Cardiac fibroblast (primary cell): ENCODE results near the gene SUGCT.

Experiments
- DNase-seq, 2 donors: peaks; one replicate each; pipeline versions ENCODE4 v3.0.0 to v3.0.0-alpha.2; 2010; ENCODE audit warnings: low read depth in 2 of 2
- H3K4me3 ChIP-seq, 2 donors: replicated peaks in 1 of 2; 1 replicate in 1 of 2; 2 replicates in 1 of 2; pipeline ENCODE4 v1.5.1; 2011; ENCODE audit warnings: low read depth in 2 of 2, low read length in 2 of 2, mild to moderate bottlenecking in 2 of 2, moderate library complexity in 1 of 2
- TF ChIP-seq, protein P1 (sequence below): IDR thresholded peaks from one replicate; pipeline ENCODE4 v1.5.1; 2011; ENCODE audit warnings: low read depth, mild to moderate bottlenecking, low read length, inconsistent platforms

Gene SUGCT

DNA sequence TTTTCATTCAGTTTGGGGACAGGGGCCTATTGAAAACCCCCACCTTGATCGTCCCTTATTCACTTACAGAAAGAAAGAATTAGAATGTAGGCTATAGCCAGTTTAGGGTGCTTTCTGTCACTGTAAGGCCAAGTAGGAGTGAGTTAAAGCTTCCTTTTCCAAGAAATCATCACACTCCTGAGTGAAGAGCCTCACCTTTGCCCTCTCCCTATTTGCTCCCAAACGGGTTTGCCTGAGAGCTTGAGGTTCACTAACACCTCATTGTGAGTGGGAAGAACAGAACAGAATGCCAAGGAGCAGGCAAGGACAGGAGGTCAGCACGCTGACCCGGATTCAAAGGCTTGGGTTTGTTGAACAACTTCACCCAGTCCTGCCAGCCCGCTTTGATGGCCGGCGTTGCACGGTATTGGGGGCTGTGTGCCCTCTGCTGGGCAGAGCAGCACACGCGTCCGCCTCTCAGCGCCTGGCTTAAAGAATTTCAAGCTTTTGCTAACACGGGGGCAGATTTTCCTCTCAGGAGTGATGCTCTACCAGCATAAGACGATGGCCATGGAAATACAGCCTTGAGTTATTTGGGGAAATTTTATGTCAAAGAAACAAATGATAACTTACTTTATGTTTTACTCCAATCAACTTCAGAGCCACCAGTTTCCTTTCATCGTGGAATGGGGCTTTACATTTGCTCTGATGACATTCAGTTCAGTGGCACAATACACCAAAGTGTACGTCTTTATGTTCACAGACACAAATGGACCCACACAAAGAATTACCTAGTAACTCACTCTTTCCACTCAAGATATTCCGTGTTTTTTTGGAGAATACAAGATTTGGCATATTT lies 470.0 kb downstream of the SUGCT start:
- DNase-seq, result peak; percentile 76 to 77
- TF ChIP-seq, protein P1, sequence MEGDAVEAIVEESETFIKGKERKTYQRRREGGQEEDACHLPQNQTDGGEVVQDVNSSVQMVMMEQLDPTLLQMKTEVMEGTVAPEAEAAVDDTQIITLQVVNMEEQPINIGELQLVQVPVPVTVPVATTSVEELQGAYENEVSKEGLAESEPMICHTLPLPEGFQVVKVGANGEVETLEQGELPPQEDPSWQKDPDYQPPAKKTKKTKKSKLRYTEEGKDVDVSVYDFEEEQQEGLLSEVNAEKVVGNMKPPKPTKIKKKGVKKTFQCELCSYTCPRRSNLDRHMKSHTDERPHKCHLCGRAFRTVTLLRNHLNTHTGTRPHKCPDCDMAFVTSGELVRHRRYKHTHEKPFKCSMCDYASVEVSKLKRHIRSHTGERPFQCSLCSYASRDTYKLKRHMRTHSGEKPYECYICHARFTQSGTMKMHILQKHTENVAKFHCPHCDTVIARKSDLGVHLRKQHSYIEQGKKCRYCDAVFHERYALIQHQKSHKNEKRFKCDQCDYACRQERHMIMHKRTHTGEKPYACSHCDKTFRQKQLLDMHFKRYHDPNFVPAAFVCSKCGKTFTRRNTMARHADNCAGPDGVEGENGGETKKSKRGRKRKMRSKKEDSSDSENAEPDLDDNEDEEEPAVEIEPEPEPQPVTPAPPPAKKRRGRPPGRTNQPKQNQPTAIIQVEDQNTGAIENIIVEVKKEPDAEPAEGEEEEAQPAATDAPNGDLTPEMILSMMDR, result peak; percentile 86
- no peak overlapping the region for H3K4me3 ChIP-seq

- no peak overlapping the region for H3K4me3 ChIP-seq
- no peak for DNase-seq
- TF ChIP-seq, protein P1, result no peak
These were observed 473.7 kb downstream of the SUGCT start for GRCh38 chr7:40608321-40609075.

DNA sequence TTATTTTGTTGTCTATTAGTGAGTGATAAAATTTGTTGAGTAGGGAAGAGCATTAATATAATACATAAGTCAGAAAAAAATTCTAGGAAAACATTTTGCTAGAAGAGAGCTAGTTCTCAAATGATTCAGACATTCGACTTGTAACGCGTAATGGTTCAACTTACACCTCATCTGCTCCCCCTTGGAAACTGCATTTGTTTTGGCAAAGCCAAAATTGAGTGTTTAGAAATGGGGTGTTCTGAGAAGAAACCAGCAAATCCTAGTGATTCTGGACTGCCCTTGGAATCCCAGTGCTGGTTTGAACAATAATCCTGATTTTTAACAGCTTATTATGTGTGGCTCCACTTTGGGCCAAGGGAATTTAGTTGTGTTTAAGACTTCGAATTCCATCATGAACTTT lies 475.7 kb downstream of the SUGCT start:
- TF ChIP-seq, protein P1, result no peak
- no peak for DNase-seq
- no peak overlapping the region for H3K4me3 ChIP-seq

GRCh38 chr7:40611095-40611871 lies 476.5 kb downstream of the SUGCT start:
- TF ChIP-seq, protein P1, result no peak
- H3K4me3 ChIP-seq, result no peak overlapping the region
- peak in 1 of 2 donors; percentile 18 for DNase-seq

- TF ChIP-seq, protein P1, result no peak
- no peak overlapping the region for H3K4me3 ChIP-seq
- DNase-seq, result no peak
These were observed 477.5 kb downstream of the SUGCT start for GRCh38 chr7:40612298-40612697.

DNA sequence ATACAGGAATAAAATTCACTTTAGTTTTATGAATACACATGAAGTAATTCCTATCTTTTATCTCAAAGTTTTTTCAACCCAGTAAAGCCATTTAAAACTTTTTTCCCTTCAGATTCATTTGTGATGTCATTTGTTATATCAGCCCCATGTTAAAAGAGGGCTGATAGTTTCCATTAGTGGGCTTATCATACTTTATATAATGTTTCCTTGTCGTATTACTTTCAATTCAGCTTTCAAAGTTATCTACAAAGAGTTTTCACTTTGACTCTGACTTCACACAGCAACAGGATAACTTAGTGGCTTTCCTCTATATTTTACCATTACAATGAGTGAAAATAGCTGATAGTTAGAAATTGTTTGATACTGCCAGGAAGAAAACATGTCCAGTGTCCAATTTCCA lies 484.8 kb downstream of the SUGCT start:
- DNase-seq, result no peak
- TF ChIP-seq, protein P1, result no peak
- no peak overlapping the region for H3K4me3 ChIP-seq
